ENCODE data around the gene TMCO1. TPM values are rescaled to one million over a fixed set of nuclear protein-coding genes. Genes with fewer than 3 reads are reported as not detected.

TMCO1 gene
- total RNA-seq, 1 experiment from 2014 or later = 70.1 TPM

DNA sequence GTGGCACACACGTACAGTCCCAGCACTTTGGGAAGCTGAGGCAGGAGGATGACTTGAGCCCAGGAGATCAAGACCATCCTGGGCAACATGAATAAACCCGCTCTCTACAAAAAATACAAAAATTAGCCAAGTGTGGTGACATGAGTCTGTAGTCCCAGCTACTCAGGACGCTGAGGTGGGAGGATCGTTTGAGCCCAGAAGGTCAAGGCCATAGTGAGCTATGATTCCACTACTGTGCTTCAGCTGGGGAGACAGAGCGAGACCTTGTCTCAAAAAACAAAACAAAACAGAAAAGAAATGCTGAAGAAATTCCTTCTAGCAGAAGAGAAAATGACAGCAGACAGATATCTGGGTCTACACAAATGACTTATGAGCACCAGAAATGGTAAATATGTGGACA lies 80.6 kb downstream of the TMCO1 start:
- H2BK20ac ChIP-seq (ENCODE audit: low read depth, low read length, poor library complexity, severe bottlenecking) = no peak overlapping the region
- H3K4me1 ChIP-seq (ENCODE audit: insufficient read depth, low read length) = no peaks in the 10 kb centered on the region
- no peak overlapping the region for H3K23ac ChIP-seq (ENCODE audit: insufficient read length, low read depth, low read length)
- peaks cover 3% of the 10 kb centered on the region for H3K79me1 ChIP-seq (ENCODE audit: insufficient read depth, low read depth, low read length, poor library complexity, severe bottlenecking)
- H2BK5ac ChIP-seq (ENCODE audit: insufficient read length, low read length) = no peak overlapping the region
- H4K91ac ChIP-seq (ENCODE audit: insufficient read length, low read depth, low read length) = no peak overlapping the region
- Mint-ChIP-seq H3K9me3 (peaks cover 24 to 27% of the 10 kb centered on the region in 2 experiments), H3K27ac (no peak overlapping the region), H3K4me1 (0 out of 4 replicates have a peak, but pooled peaks cover 0 to 3% of the 10 kb centered on the region in 2 experiments), H3K27me3 (ENCODE audit: low read depth) (no peaks in the 10 kb centered on the region), H3K36me3 (ENCODE audit: insufficient read depth in 1 of 3, low read depth in 3 of 3) (peaks cover 43 to 55% (median 50%) of the 10 kb centered on the region in 3 experiments), H3K4me3 (no peak overlapping the region)
- no peak overlapping the region for H3T11ph ChIP-seq (ENCODE audit: low read length)
- no peak overlapping the region for H2BK12ac ChIP-seq (ENCODE audit: insufficient read length, low read depth, low read length)
- no peak for DNase-seq
- no peak overlapping the region for H4K5ac ChIP-seq (ENCODE audit: insufficient read length, low read depth, low read length)
- no peaks in the 10 kb centered on the region for H3K9me3 ChIP-seq (ENCODE audit: control insufficient read depth, low read depth, low read length)
- H4K20me1 ChIP-seq (ENCODE audit: control insufficient read depth, insufficient read depth, insufficient read length) = no peaks in the 10 kb centered on the region
- no peak overlapping the region for H2BK15ac ChIP-seq (ENCODE audit: low read depth, low read length)
- TF ChIP-seq, protein P1, sequence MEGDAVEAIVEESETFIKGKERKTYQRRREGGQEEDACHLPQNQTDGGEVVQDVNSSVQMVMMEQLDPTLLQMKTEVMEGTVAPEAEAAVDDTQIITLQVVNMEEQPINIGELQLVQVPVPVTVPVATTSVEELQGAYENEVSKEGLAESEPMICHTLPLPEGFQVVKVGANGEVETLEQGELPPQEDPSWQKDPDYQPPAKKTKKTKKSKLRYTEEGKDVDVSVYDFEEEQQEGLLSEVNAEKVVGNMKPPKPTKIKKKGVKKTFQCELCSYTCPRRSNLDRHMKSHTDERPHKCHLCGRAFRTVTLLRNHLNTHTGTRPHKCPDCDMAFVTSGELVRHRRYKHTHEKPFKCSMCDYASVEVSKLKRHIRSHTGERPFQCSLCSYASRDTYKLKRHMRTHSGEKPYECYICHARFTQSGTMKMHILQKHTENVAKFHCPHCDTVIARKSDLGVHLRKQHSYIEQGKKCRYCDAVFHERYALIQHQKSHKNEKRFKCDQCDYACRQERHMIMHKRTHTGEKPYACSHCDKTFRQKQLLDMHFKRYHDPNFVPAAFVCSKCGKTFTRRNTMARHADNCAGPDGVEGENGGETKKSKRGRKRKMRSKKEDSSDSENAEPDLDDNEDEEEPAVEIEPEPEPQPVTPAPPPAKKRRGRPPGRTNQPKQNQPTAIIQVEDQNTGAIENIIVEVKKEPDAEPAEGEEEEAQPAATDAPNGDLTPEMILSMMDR (conservative IDR thresholded peaks at IDR 0.05) = no peak
- H2BK120ac ChIP-seq (ENCODE audit: low read depth, low read length, poor library complexity, severe bottlenecking) = no peak overlapping the region
- no peak overlapping the region for H3K56ac ChIP-seq (ENCODE audit: insufficient read length, low read depth, low read length)
- H3K79me2 ChIP-seq (ENCODE audit: insufficient read depth, low read length) = no peaks in the 10 kb centered on the region; the same call in 1 of the 2 replicates
- H3K23me2 ChIP-seq (ENCODE audit: insufficient read length, low read depth, low read length, poor library complexity, severe bottlenecking) = no peaks in the 10 kb centered on the region
- H3K18ac ChIP-seq (ENCODE audit: insufficient read length, low read depth, low read length) = no peak overlapping the region
- no peaks in the 10 kb centered on the region for H3K27me3 ChIP-seq (ENCODE audit: insufficient read depth, low read length)
- no peak overlapping the region for H3K9ac ChIP-seq (ENCODE audit: extremely low read depth, insufficient read length, low read length)
- H3K27ac ChIP-seq (ENCODE audit: insufficient read length, low read depth, low read length) = no peak overlapping the region
- WGBS (ENCODE audit: extremely low coverage, insufficient read length, low lambda C conversion rate) = no CpG with 5 or more reads among the region's 5 CpGs
- H3K4ac ChIP-seq (ENCODE audit: low read depth, low read length) = no peak overlapping the region
- H4K8ac ChIP-seq (replicated peaks; ENCODE audit: insufficient read length, low read depth, low read length) = no peak overlapping the region
- no peak overlapping the region for H3K14ac ChIP-seq (ENCODE audit: insufficient read depth, low read length)
- no peak overlapping the region for H3K4me2 ChIP-seq (ENCODE audit: insufficient read depth, insufficient read length, low read length)
- H2AFZ ChIP-seq (ENCODE audit: low read length) = no peak overlapping the region
- H2AK5ac ChIP-seq (ENCODE audit: insufficient read length, low read length) = no peak overlapping the region
